Measurements from ENCODE around the gene GRK2. TPM values are rescaled to one million over a fixed set of nuclear protein-coding genes. Genes with fewer than 3 reads are reported as not detected.

The GRK2 gene
- total and polyA plus RNA-seq, 2 of the 13 experiments (the other 11 are each of a cell fraction or from before 2014, with no cell fraction given): 31.3 to 42.4 TPM

DNA sequence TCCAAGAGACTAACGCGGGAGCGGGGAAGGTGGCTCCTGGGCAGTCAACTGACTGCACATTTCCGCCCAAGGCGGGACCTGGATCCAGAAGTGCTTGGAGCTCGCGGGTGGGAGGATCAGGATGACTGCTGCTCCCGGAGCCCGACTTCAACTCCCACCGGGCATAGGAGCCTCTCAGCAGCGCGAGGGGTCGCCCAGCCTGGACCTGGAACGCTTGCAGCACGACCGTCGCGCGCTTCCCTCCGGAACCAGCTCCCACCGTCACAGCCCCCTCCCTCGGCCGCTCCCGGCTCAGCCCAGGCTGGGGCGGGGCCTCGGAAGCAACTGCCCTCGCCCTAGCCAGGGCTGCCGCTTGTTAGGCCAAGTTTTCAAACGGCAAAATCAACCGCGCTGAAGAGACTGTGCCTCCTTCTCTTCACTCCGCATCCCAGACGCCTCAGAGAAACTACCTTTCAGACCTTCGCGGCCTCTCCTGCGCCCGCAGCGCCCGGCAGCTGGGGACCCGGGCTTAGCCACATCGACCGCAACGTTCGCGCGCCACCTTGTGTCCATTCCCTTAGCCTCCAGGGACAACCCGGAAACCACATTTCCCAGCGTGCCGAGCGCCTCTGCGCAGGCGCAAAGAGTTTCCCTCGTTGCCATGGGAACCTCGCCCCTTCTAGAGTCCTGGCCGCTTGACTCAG, 51.1 kb downstream of the GRK2 start (continued):
- TF ChIP-seq ELF4 (CRISPR knock-in tag; IDR thresholded peaks at IDR 0.05; ENCODE audit: borderline replicate concordance): peak; percentile 87
- TF ChIP-seq FIP1L1 (IDR thresholded peaks at IDR 0.05; ENCODE audit: borderline replicate concordance, insufficient read depth, low read depth, low read length): no peak
- peak; percentile 44; the same call in 1 of the 2 replicates for TF ChIP-seq MIXL1 (CRISPR knock-in tag; IDR thresholded peaks at IDR 0.05)
- TF ChIP-seq, protein P1, sequence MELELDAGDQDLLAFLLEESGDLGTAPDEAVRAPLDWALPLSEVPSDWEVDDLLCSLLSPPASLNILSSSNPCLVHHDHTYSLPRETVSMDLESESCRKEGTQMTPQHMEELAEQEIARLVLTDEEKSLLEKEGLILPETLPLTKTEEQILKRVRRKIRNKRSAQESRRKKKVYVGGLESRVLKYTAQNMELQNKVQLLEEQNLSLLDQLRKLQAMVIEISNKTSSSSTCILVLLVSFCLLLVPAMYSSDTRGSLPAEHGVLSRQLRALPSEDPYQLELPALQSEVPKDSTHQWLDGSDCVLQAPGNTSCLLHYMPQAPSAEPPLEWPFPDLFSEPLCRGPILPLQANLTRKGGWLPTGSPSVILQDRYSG (CRISPR knock-in tag; IDR thresholded peaks at IDR 0.05): no peak
- TF ChIP-seq POLR2G (IDR thresholded peaks at IDR 0.05; ENCODE audit: low read depth, low read length): peak; percentile 87
- peak; percentile 73; the same call in 1 of the 2 replicates for TF ChIP-seq ZBTB38 (CRISPR knock-in tag; IDR thresholded peaks at IDR 0.05)
- no peak for TF ChIP-seq SAFB2 (CRISPR knock-in tag; IDR thresholded peaks at IDR 0.05; ENCODE audit: borderline replicate concordance, low read depth)
- peak; percentile 95; the same call in 1 of the 2 replicates for TF ChIP-seq ZNF547 (CRISPR knock-in tag; IDR thresholded peaks at IDR 0.05)
- no peak for TF ChIP-seq ZNF354B (CRISPR knock-in tag; IDR thresholded peaks at IDR 0.05)
- TF ChIP-seq, protein P2, sequence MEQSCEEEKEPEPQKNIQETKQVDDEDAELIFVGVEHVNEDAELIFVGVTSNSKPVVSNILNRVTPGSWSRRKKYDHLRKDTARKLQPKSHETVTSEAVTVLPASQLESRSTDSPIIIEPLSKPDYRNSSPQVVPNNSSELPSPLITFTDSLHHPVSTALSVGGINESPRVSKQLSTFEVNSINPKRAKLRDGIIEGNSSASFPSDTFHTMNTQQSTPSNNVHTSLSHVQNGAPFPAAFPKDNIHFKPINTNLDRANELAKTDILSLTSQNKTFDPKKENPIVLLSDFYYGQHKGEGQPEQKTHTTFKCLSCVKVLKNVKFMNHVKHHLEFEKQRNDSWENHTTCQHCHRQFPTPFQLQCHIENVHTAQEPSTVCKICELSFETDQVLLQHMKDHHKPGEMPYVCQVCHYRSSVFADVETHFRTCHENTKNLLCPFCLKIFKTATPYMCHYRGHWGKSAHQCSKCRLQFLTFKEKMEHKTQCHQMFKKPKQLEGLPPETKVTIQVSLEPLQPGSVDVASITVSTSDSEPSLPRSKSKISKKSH (CRISPR knock-in tag; IDR thresholded peaks at IDR 0.05; ENCODE audit: borderline replicate concordance): no peak; the same call in 1 of the 2 replicates
- no peak for TF ChIP-seq JDP2 (CRISPR knock-in tag; IDR thresholded peaks at IDR 0.05; ENCODE audit: borderline replicate concordance)
- no peak for TF ChIP-seq NCOR1 (IDR thresholded peaks at IDR 0.05; ENCODE audit: borderline replicate concordance, low read length)
- TF ChIP-seq, protein P3, sequence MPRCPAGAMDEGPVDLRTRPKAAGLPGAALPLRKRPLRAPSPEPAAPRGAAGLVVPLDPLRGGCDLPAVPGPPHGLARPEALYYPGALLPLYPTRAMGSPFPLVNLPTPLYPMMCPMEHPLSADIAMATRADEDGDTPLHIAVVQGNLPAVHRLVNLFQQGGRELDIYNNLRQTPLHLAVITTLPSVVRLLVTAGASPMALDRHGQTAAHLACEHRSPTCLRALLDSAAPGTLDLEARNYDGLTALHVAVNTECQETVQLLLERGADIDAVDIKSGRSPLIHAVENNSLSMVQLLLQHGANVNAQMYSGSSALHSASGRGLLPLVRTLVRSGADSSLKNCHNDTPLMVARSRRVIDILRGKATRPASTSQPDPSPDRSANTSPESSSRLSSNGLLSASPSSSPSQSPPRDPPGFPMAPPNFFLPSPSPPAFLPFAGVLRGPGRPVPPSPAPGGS (CRISPR knock-in tag; IDR thresholded peaks at IDR 0.05): 0 out of 2 replicates have a peak, but pooled peaks have one; percentile 71
- TF ChIP-seq ZNF20 (CRISPR knock-in tag; IDR thresholded peaks at IDR 0.05): peak; percentile 77; the same call in 1 of the 2 replicates
- TF ChIP-seq, protein P4, sequence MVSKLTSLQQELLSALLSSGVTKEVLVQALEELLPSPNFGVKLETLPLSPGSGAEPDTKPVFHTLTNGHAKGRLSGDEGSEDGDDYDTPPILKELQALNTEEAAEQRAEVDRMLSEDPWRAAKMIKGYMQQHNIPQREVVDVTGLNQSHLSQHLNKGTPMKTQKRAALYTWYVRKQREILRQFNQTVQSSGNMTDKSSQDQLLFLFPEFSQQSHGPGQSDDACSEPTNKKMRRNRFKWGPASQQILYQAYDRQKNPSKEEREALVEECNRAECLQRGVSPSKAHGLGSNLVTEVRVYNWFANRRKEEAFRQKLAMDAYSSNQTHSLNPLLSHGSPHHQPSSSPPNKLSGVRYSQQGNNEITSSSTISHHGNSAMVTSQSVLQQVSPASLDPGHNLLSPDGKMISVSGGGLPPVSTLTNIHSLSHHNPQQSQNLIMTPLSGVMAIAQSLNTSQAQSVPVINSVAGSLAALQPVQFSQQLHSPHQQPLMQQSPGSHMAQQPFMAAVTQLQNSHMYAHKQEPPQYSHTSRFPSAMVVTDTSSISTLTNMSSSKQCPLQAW (CRISPR knock-in tag; IDR thresholded peaks at IDR 0.05): peak; percentile 56; the same call in 1 of the 2 replicates
- 0 out of 2 replicates have a peak, but pooled peaks have one; percentile 72 for TF ChIP-seq ZMYM2 (CRISPR knock-in tag; IDR thresholded peaks at IDR 0.05)
- TF ChIP-seq FOSL1 (CRISPR knock-in tag; IDR thresholded peaks at IDR 0.05; ENCODE audit: borderline replicate concordance): no peak
- TF ChIP-seq, protein P5, sequence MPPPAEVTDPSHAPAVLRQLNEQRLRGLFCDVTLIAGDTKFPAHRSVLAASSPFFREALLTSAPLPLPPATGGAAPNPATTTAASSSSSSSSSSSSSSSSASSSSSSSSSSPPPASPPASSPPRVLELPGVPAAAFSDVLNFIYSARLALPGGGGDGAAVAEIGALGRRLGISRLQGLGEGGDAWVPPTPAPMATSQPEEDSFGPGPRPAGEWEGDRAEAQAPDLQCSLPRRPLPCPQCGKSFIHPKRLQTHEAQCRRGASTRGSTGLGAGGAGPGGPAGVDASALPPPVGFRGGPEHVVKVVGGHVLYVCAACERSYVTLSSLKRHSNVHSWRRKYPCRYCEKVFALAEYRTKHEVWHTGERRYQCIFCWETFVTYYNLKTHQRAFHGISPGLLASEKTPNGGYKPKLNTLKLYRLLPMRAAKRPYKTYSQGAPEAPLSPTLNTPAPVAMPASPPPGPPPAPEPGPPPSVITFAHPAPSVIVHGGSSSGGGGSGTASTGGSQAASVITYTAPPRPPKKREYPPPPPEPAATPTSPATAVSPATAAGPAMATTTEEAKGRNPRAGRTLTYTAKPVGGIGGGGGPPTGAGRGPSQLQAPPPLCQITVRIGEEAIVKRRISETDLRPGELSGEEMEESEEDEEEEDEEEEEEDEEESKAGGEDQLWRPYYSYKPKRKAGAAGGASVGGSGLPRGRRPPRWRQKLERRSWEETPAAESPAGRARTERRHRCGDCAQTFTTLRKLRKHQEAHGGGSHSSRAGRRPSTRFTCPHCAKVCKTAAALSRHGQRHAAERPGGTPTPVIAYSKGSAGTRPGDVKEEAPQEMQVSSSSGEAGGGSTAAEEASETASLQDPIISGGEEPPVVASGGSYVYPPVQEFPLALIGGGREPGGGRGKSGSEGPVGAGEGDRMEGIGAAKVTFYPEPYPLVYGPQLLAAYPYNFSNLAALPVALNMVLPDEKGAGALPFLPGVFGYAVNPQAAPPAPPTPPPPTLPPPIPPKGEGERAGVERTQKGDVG (CRISPR knock-in tag; IDR thresholded peaks at IDR 0.05; ENCODE audit: borderline replicate concordance): no peak
- peak; percentile 92 for TF ChIP-seq KDM2A (CRISPR knock-in tag; IDR thresholded peaks at IDR 0.05; ENCODE audit: borderline replicate concordance, low read depth)
- 0 out of 2 replicates have a peak, but pooled peaks have one; percentile 21 for TF ChIP-seq HNRNPL (IDR thresholded peaks at IDR 0.05; ENCODE audit: low read depth, low read length)

All from HepG2 (cell line).